Vagina (tissue), 2 donors: ENCODE results near the gene CFAP299. TPM values are rescaled to one million over a fixed set of nuclear protein-coding genes. Genes with fewer than 3 reads are reported as not detected.

Experiments
- DNase-seq, 2 donors: peaks; one replicate each; pipeline ENCODE4 v3.0.0-alpha.2; 2017; ENCODE audit errors: extremely low spot score in 2 of 2
- H3K27ac ChIP-seq: fragments of 200-600 bp; sonication (generic); one replicate; pipeline ENCODE4 v1.5.1; 2019
- H3K27me3 ChIP-seq: fragments of 200-600 bp; sonication (generic); one replicate; pipeline ENCODE4 v1.5.1; 2019
- H3K36me3 ChIP-seq, 2 donors: fragments of 200-600 bp; sonication (generic); one replicate each; pipeline ENCODE4 v1.5.1; 2017 to 2019
- H3K4me1 ChIP-seq: fragments of 200-600 bp; sonication (generic); one replicate; pipeline ENCODE4 v1.5.1; 2019
- H3K4me3 ChIP-seq, 2 donors: fragments of 200-600 bp; sonication (generic); 1 replicate in 1 of 2; 2 replicates in 1 of 2; pipeline ENCODE4 v1.5.1; 2016 to 2019
- H3K9me3 ChIP-seq: fragments of 200-600 bp; sonication (generic); one replicate; pipeline ENCODE4 v1.5.1; 2019
- CTCF ChIP-seq, 3 experiments: fragments of 450-650 bp in 2 of 3; fragments of 200-600 bp in 1 of 3; sonication (generic) in 1 of 3; IDR thresholded peaks; one replicate each; pipeline ENCODE4 v1.5.1; 2017 to 2019; ENCODE audit warnings: antibody characterized with exemption in 3 of 3, mild to moderate bottlenecking in 2 of 3, moderate library complexity in 2 of 3
- POLR2A ChIP-seq, 2 donors: fragments of 450-650 bp; IDR thresholded peaks; one replicate each; pipeline ENCODE4 v1.6.1; 2017; ENCODE audit warnings: antibody characterized with exemption in 2 of 2, mild to moderate bottlenecking in 2 of 2, moderate library complexity in 2 of 2
- POLR2AphosphoS5 ChIP-seq, 2 donors: sonication (generic); formaldehyde crosslinking; IDR thresholded peaks; one replicate each; pipeline ENCODE4 v1.9.0; 2017; ENCODE audit warnings: antibody characterized with exemption in 2 of 2, mild to moderate bottlenecking in 2 of 2, low read depth in 1 of 2; ENCODE audit not compliant: insufficient read depth in 1 of 2
- intact Hi-C: fragments of 100-400 bp; cut with DNase I; formaldehyde crosslinking; loops from one replicate; pipeline ENCODE4 v1.15.1; 2023
- total RNA-seq: library from RNA; depleted of rRNA; stranded (reverse); fragments of >200 nt; gene quantifications from one replicate; pipeline ENCODE4 v1.2.3, GENCODE V29; 2016

Gene CFAP299
- total RNA-seq, 1 donor from 2014 or later: not detected

GRCh38 chr4:80709082-80709869 lies 373.7 kb downstream of the CFAP299 start:
- Histone ChIP-seq H3K27ac (no peak overlapping the region), H3K36me3 (no peaks in the 10 kb centered on the region), H3K4me3 (no peak overlapping the region), H3K4me1 (no peaks in the 10 kb centered on the region), H3K27me3 (no peaks in the 10 kb centered on the region), H3K9me3 (no peaks in the 10 kb centered on the region)
- TF ChIP-seq POLR2A (IDR thresholded peaks at IDR 0.05): no peak
- TF ChIP-seq POLR2AphosphoS5 (IDR thresholded peaks at IDR 0.05; ENCODE audit: insufficient read depth in 1 of 2, low read depth in 1 of 2): no peak
- no peak for TF ChIP-seq CTCF (IDR thresholded peaks at IDR 0.05)
- intact Hi-C loops: no loop called here
- DNase-seq: no peak

- TF ChIP-seq POLR2AphosphoS5 (IDR thresholded peaks at IDR 0.05; ENCODE audit: insufficient read depth in 1 of 2, low read depth in 1 of 2) (no peak), CTCF (IDR thresholded peaks at IDR 0.05) (no peak)
- no peaks in the 10 kb centered on the region for H3K4me1 ChIP-seq
These were observed 375.4 kb downstream of the CFAP299 start for GRCh38 chr4:80710748-80711451.

GRCh38 chr4:80711956-80712355 lies 376.4 kb downstream of the CFAP299 start:
- Histone ChIP-seq H3K27me3 (no peaks in the 10 kb centered on the region), H3K4me3 (no peak overlapping the region), H3K9me3 (no peaks in the 10 kb centered on the region), H3K27ac (no peak overlapping the region), H3K4me1 (no peaks in the 10 kb centered on the region), H3K36me3 (no peaks in the 10 kb centered on the region)
- no peak for DNase-seq
- intact Hi-C loops: no loop called here
- TF ChIP-seq CTCF (IDR thresholded peaks at IDR 0.05) (no peak), POLR2A (IDR thresholded peaks at IDR 0.05) (no peak), POLR2AphosphoS5 (IDR thresholded peaks at IDR 0.05; ENCODE audit: insufficient read depth in 1 of 2, low read depth in 1 of 2) (no peak)

More at GRCh38 chr4:80710748-80711451, 375.4 kb downstream of the CFAP299 start:
- Histone ChIP-seq H3K4me3 (no peak overlapping the region), H3K36me3 (no peaks in the 10 kb centered on the region), H3K27me3 (no peaks in the 10 kb centered on the region), H3K27ac (no peak overlapping the region), H3K9me3 (no peaks in the 10 kb centered on the region)
- intact Hi-C loops: no loop called here
- no peak for DNase-seq

GRCh38 chr4:80713409-80713808 lies 377.9 kb downstream of the CFAP299 start:
- Histone ChIP-seq H3K4me1 (no peaks in the 10 kb centered on the region), H3K27ac (no peak overlapping the region), H3K9me3 (no peaks in the 10 kb centered on the region), H3K27me3 (no peaks in the 10 kb centered on the region), H3K36me3 (no peaks in the 10 kb centered on the region), H3K4me3 (no peak overlapping the region)
- intact Hi-C loops: no loop called here
- no peak for DNase-seq
- TF ChIP-seq POLR2A (IDR thresholded peaks at IDR 0.05) (no peak), POLR2AphosphoS5 (IDR thresholded peaks at IDR 0.05; ENCODE audit: insufficient read depth in 1 of 2, low read depth in 1 of 2) (no peak), CTCF (IDR thresholded peaks at IDR 0.05) (no peak)

- intact Hi-C loops: no loop called here
- DNase-seq: no peak
- H3K9me3 ChIP-seq: peaks cover 6% of the 10 kb centered on the region
- TF ChIP-seq CTCF (IDR thresholded peaks at IDR 0.05): no peak
- TF ChIP-seq POLR2AphosphoS5 (IDR thresholded peaks at IDR 0.05; ENCODE audit: insufficient read depth in 1 of 2, low read depth in 1 of 2): no peak
- TF ChIP-seq POLR2A (IDR thresholded peaks at IDR 0.05): no peak
- no peaks in the 10 kb centered on the region for H3K27me3 ChIP-seq
- H3K4me1 ChIP-seq: no peaks in the 10 kb centered on the region
- no peak overlapping the region for H3K4me3 ChIP-seq
- no peaks in the 10 kb centered on the region for H3K36me3 ChIP-seq
- no peak overlapping the region for H3K27ac ChIP-seq
These were observed 381.7 kb downstream of the CFAP299 start for GRCh38 chr4:80717204-80717603.
